ENCODE data around the gene RHOU.

The RHOU gene

DNA sequence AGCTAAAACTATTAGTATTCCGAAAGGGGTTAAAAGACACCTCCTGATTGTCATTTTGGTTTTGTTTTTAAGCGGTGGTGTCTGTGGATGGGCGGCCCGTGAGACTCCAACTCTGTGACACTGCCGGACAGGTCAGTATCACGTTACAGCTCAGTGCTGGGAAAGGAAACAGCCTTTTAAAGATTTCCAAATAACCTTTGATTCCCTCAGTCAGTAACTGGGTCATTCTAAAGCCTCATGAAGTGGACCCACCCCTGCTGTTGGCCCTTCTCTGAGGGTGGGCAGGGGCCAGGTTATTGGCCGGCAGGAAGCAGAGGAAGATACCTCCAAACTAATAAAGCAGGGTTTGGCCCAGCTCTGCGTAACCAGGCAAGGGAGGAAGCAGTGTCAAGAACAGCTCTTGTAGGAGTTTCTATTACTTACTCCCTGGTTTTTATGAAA is 2.3 kb downstream of the RHOU start:
- no peak for DNase-seq (ENCODE audit: low read depth)

DNA sequence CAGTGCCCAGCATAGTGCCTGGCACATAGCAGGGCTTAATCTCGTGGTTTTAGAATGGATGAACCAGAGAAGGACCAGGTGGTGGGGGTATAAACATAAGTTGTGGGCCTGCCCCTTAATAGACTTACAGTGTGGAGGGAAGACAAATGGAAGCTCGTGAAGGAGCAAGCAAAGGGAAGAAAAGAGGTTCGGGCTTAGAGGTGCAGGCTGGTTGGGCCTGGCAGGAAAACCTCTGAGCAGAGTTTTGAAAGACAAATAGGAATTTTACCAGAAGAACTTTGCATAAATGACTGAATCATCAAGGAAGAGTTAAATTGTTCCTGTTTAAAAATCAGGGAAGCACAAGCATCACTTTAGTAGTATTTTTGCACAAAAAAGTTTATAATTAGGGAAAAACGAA is 4.5 kb downstream of the RHOU start:
- DNase-seq (ENCODE audit: low read depth), result no peak

DNA sequence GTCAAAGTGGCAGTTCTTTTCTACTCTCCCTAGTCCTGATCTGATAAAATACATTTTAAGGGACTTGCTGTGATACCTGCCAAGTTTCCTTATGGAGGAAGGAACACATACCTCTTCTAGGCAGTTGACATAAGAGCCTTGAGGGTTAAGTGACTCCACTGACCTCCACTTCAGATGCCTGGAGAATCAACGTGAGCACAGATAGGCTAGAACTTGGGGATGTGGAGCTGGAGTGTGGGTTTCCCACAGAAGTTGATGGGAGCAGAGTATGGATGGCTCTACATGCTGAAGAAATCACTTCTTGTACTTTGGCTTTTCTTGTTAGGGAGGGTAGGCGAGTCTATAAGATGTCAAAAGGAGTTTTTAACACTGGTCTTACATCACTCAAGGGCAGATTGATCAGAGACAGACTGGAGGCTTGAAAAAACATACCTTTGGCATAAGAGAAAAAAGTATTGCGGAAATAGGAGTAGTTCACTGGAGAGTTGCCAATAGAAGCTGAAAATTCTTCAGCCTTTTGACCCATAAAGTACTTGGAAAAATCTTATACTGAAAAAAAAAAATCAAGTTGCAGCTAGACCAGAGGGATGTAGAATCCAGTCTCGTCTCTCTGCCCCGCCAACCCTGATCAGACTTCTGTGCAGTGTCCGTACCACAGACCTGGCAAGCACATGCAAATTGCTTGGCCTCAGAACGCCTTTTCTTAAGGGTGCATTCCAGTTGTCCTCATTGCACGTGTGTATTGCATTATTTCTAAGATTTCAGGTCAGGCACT is 5.5 kb downstream of the RHOU start:
- DNase-seq (ENCODE audit: low read depth), result peak; percentile 24

DNA sequence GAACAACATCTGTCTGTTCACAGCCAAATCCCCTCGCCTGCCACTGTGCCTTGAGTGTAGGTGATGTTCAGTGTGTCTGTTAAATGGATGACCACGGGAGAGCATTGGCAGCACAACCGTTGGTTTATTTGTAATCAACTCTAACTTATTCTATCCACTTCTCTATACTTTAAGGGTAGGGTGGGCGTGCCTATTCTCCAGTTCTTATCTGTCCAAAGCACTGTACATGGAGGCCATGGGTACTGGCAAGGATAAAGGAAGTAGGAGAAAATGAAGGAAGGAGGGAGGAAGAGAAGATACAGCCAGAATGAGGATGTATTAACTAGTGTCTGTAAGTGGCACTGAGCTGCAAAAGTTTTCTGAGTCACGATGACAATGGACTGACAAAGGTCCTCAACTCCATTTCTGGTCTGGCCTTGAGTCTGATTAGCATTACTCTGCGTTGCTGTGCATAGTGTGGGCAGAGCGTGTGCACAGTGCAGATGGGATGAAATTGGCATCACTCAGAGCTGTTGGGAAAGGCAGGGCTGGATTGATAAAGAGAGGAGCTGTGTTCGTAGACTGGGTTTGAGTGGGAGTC is 7.1 kb downstream of the RHOU start:
- DNase-seq (ENCODE audit: low read depth), result no peak

DNA sequence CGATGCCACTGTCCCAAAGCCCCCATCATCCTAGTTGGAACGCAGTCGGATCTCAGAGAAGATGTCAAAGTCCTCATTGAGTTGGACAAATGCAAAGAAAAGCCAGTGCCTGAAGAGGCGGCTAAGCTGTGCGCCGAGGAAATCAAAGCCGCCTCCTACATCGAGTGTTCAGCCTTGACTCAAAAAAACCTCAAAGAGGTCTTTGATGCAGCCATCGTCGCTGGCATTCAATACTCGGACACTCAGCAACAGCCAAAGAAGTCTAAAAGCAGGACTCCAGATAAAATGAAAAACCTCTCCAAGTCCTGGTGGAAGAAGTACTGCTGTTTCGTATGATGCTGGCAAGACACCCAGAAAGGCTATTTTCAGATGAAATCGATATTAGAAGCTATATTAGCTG is 8.1 kb downstream of the RHOU start:
- no peak for DNase-seq (ENCODE audit: low read depth)

DNA sequence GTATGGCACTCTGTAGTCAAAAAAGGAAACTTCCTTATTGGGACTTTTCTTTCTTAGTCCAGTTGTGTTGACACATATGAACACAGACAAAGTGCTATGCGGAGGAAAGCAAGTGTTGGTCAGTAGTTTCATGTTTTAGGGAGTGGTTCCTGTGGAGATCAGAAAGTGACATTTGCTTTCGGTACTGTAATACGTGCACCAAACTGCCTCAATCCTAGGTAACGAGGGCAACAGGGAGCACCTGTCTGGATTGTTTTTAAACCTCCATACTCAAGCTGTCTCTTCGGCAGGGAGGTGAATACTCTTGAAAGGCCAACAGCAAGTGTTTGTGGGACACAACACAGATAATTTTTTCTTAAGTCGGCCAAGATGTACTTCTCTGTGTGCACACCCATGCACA is 9.1 kb downstream of the RHOU start:
- no peak for DNase-seq (ENCODE audit: low read depth)

DNA sequence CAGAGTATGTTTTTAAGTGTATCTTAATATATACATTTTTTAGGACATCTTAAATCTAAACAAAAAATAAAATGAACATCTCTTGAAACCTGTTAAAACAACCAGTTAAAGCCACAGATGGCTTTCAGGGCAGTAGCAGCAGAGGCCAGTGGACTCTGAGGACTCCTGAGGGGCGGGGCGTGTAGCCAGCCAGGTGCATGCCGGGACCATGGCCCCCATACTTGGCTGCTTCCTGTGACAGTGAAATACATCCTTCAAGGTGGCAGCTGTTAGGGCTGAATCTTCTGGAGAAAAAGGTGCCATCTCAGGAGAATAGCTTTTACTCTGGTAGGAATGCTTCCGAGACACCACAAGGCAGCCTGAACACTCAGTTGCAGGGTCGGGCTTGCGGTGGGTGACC is 9.6 kb downstream of the RHOU start:
- no peak for DNase-seq (ENCODE audit: low read depth)

DNA sequence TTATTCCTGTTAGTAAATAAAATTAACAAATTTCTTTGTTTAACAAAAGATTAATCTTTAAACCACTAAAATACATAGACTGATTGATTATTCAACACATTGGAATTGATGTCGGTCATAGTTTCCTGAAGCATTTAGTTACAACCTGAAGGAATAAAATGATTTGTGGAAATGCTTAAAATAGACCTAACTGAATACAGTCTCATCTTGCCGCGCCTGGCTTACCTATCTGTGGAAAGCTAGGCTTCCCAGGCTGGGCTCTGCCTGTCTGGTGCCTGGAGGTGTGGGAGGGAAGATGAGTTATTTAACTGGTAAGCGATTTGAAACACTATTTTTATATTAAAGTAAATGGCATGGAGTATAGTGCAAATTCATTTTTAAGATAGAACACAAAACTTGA is 10.2 kb downstream of the RHOU start:
- DNase-seq (ENCODE audit: low read depth), result no peak

DNA sequence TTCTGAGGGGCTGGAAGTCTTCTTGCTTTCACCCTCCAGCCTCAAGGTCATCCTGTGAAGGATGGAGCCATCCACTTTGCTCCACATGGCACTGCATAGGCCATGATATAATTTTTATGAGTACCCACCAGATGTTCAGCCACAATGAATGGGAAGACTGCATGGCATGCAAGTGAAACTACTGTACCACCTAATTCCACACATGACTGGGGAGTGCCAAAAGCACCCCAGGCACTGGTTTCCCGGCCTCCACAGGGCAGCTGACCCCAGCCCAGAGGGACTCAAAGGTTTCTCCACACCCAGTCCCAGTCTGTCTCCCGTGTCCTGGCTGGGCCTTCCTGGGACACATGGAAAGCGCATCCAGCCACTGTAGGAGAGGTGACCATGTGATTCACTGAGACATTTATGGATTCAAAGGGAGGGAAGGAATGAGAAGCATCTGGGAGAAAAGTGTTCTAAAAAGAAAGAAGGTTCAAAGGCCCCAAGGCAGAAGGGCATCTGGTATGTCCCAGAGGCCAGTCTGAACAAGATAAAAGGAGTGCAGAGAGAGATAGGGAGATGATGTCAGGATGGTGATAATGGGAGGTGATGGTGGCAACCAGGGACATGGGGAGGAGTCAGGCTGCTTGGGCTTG is 12.1 kb downstream of the RHOU start:
- no peak for DNase-seq (ENCODE audit: low read depth)

DNA sequence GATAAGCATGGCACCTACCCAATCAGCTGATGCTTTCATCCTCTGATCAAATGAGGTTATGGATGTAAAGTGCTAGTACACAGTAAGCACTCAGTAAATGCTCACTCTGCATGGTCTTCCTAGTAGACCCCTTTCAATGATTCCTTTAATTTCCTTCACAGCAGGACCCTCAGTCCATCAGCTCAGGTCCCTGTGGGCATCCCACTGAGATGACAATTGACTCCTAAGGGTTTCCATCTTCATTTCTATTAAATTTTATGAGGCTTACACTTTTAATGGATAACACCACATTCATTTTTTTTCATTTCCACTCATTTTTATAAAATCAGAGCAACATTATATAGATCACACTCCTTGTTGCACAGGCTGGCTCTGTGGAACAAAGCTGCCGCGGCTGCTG is 12.8 kb downstream of the RHOU start:
- DNase-seq (ENCODE audit: low read depth), result no peak

DNA sequence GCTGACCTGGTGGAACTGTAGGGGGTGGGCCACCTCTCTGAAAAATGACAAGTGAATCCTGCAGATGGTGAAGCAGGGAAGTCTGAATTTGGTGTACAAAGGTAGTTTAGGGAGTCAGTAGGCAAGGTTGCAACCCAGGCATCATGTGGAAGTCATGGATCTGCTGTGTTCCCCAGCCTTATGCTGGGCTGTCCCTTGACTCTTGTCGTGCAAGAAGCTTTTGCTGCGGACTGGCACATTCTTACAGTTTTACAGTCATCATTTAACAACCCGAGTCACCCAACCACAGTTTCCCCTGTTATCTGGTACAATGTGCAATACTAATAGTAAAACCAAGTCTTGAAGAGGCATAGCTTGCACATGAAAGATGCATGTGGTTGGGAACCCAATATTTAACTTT is 13.2 kb downstream of the RHOU start:
- no peak for DNase-seq (ENCODE audit: low read depth)

DNA sequence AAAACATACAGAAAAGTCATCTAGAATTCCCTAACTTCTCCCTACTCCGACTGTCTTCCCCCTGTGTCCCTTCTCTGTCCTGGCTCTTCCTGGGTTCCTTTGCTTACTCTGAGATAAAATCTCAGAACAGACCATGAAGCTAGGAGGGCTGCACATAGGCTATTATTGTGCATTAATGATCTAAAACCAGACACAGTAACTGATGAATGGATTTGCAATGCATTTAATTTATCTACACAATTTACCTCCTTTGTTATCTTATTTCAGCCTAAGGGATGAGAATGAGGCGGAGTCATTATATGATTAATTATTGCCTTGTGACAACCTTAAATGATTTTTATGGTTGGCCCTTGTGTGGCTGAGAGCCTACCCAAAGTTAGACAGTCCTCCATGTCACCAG is 14.5 kb downstream of the RHOU start:
- DNase-seq (ENCODE audit: low read depth), result no peak

DNA sequence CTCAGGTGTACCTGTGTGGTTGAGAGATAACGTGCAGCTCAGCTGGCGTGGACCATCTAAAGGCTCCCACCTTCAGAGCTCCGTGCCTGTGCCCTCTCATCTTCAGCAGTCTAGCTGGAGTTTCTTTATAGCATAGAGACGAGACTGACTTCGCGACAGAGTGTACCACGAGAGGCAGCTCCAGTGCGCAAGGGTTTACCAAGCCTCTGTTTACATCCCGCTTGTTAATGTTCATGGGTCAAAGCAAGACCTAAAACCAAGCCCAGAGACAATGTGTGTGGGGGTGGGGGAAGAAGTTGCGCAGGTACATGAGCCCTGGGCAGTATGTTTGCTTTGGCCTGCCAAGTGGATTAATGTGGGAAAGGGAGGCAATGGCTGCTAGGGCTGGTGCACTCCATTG is 15.6 kb downstream of the RHOU start:
- no peak for DNase-seq (ENCODE audit: low read depth)

DNA sequence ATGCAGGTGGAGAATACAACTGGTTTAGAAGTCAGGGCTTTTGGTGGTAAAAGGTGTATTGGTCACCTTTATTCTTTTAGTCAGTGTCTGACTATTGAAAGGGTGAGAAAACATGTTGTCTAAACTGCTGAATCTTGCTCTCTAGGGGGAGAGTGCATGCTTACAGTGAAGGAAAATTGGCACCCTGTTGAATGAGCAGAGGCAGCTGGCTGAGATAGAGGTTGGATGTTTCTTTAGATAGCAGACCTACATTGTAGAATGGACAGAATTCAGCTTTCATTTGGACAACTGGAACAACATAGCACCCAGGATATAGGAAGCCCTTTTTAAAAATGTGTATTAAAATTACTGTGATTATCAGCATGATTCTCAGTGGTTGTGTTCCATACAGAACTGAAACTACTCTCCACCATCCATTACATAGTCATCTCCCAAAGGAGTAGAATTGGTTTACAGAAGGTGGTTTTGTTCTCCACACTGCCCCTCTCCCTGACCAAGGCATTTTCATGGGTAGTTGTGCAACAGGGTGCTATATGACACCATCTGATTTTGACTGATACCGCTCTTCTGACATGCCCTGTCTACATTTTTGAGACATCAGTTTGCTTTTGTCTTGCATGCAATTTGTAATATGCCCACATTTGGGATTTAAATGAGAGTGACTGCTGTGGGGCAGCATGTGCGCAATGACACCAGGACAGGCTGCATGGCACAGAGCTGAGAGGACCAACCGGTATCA is 16.2 kb downstream of the RHOU start:
- no peak for DNase-seq (ENCODE audit: low read depth)

DNA sequence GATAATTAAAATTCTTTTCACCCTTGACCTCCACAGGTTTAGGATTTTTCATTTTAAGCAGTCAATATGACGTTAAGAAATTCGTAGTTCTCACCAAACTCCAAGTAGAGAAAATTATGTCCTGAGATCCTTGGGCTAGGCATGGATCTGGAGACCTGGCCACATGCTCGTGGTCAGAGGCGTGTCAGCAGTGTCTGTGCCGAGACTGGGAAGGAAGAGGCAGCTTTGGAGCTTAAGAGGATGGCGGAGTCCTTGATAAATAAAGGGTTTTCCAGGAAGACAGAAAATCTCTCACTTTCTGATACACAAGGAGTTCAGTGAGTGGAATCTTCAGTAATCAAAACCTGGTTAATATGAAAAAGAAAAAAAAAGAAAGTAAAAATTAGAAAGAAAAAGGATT is 17.0 kb downstream of the RHOU start:
- DNase-seq (ENCODE audit: low read depth), result no peak

DNA sequence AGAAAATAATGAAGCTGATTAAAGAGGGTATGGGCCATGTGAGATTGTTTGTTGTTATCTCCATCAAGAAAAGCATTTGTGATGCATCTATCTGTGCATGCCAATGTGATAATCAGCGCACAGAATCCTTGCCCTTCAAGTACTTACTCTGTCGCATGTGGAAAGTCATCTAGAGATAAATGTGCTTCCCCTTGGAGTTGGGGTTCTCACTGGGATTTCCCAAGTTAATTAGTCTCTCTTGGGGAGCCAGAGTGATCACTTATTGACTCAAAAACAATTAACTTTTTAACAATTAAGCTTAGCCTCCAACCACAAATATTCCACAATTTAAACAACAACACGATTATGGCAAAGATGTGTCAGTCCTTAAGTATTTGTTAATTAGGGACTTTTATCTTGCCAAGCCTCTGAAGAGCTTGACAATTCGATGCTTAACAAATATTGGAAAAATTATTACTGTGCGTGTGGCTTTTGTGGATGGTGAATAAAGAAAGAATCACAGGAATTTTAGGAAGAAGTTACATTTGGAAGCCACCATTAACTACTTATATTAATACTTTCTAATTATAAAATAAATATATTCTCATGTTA is 17.5 kb downstream of the RHOU start:
- DNase-seq (ENCODE audit: low read depth), result no peak

DNA sequence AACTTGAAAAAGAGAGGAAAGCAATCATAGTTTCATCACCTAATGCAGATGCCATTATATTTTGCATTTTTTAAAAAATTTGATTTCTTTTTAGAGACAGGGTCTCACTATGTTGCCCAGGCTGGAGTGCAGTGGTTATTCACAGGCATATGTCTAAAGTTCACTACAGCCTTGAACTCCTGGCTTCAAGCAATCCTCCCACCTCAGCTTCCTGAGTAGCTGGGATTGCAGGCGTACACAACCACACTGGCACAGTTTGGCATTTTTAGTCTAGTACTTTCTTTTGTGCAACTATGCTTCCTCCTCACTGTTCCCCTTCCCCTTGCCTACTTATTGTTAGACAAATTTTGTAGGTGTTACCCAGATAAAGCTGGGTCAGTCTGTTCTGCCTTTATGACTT is 18.0 kb downstream of the RHOU start:
- DNase-seq (ENCODE audit: low read depth), result no peak

DNA sequence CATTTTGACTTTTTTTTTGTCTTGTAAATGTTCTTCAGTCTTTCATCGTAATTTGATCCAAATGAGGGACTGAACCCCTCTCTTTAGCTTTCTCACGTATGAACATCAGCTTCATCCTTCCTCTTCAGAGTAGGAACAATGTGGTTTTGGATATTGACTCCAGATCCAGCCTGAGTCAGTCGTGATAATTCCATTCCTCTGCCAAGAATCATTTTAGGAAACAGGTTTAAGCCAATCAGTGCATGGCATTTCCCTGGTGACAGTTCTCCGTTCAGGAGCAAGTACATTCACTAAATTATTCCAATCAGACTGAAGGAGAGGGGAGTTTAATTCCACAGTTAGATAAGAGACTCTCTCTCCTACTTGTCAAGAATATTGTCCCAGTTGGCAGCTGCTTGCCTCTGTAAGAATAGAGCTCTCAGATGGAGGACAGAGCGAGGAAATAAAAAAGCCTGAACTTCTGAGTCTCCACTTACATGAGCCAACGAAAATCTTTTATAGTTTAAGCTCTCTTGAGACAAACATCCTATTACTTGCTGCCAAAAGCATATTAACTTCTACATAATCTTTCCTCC is 18.6 kb downstream of the RHOU start:
- no peak for DNase-seq (ENCODE audit: low read depth)

DNA sequence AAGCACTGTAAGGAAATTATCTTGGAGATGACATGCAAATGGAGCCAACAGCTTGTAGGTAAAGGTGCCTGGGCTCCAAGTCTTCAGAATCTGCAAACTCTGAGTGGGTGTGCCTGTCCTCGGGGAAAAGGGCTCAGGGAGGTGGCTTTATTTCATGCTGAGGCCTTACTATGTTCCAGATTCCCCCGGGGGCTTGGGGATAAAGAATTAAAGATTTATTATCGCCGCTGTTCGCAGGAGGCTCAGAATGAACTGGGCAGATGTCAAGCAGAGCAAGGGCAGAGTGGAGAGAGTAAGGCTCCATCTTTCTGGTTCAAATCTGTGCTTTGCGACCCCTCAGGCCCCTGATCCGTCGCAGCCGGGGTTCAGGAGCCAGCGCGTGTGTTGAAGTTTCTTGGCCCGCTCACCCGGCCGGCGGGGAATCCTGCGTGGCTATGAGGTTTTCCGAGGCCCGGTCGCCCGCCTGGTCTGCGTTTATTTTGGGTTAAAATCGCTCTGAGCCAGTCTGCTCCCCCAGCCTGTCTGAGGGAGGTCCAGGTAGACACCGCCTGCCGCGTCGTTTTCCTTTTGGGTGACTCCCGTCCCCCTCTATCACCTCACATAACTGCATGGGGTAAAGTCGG is 19.5 kb downstream of the RHOU start:
- DNase-seq (ENCODE audit: low read depth), result no peak

DNA sequence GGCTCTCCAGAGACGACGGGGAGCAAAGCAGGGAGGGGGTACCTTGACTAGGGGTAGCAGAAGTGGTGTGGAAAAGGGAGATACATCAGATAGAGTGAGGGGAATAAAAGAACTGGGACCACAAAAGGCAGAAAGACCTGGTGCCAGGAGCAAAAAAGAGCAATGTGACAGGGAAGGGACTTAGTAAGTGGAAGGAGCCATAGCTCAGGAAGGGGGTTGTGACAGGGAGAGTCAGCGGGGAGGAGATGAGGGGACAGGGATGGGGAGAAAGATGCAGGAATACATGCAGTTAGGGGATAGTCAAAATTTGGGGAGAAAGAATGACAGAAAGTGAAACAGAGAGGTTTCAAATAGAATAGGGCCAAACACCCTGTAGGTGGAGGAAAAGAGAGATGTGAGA is 20.5 kb downstream of the RHOU start:
- no peak for DNase-seq (ENCODE audit: low read depth)

DNA sequence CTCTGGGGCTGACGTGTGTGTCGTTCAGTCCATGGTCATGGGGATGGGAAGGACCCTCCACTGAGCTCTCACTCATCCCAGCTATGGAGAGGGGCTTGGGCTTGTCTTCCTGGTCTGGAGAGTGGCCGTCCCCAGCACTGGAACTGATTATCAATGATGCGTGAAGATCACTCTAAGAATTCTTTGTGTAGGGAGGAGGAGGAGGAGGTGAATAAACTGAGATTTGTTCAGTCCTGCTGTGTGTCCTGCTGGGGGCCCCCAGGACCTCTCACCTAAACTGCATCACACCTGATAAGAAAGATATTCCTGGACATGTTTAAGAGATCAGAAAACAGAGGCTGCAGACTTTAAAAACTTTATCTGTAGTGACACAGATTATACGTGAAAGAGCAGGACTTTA is 21.2 kb downstream of the RHOU start:
- no peak for DNase-seq (ENCODE audit: low read depth)

DNA sequence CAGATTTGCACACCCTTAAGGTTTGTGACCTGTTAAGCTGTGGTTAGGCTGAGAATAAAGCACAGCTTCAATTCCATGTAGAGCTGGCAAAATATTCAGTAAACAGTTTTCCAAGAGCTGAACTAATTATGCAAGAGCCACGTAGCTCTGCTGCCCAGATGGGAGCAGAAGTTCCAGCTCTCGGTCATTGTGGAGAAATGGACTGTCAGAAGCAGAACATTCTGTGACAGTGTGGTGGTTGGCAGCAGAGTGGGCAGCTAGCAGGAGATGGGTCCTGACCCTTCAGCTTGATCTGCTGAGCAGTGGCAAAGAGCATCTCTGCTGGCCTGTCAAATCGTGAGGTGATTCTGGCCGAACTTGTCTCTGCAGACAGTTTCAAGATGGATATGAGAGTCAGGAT is 23.2 kb downstream of the RHOU start:
- DNase-seq (ENCODE audit: low read depth), result no peak
